ENCODE measurements around the gene ZNF816.
A peak's percentile ranks its signal among the peaks of the same experiment; 100 is the strongest.
"Not testable (repeated sequence)": the region's sequence is repeated elsewhere in the genome, so short reads cannot be mapped to it uniquely, and the experiment has no call there.

Gene ZNF816

DNA sequence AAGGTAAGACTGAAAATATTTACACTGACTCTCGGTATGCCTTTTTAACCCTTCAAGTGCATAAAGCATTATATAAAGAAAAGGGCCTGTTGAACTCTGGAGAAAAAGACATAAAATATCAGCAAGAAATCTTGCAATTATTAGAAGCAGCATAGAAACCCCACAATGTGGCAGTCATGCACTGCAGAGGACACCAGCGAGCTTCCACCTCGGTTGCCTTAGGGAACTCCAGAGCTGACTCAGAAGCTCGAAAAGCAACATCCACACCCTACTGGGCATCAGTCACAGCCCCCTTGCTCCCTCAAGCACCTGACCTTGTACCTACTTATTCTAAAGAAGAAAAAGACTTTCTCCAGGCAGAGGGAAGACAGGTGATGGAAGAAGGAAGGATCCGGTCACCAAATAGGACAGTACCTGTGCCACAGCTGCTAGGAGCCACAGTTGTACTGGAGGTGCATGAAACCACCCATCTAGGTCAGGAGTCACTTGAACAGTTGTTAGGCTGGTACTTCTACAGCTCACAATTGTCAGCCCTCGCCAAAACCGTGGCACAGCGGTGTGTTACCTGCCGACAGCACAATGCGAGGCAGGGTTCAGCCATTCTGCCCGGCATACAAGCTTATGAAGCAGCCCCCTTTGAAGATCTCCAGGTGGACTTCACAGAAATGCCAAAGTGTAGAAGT is 2.9 kb downstream of the ZNF816 start:
- no peak for DNase-seq

DNA sequence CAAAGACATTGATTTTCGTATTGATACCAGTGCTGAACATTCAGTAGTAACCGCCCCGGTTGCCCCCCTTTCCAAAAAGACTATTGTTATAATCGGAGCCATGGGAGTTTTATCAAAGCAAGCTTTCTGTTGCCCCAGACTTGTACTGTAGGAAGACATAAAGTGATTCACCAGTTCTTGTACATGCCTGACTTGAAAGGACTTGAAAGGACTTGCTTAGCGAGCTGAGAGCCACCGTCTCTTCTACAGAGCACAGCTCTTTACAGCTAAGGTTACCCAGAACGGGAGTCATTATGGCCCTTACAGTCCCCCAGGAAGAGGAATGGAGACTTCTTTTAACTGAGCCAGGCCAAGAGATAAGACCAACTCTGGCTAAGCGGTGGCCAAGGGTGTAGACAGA is 5.1 kb downstream of the ZNF816 start:
- no peak for DNase-seq

DNA sequence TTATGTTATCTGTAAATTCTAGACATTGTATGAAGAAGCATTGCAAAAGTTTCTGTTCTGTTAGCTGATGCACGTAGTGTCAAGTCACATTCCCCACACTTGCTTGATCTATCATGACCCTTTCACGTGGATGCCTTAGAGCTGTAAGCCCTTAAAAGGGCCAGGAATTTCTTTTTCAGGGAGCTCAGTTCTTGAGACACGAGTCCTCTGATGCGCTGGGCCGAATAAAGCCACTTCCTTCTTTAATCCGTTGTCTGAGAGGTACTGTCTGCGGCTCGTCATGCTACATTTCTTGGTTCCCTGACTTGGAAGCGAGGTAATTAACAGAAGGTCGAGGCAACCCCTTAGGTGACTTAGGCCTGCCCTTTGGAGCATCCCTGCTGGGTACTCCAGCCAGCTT is 5.8 kb downstream of the ZNF816 start:
- no peak for DNase-seq

GRCh38 chr19:52949422-52949821 is 13.3 kb downstream of the ZNF816 start:
- no peak for DNase-seq

- DNase-seq, result no peak
These were observed 14.5 kb downstream of the ZNF816 start for GRCh38 chr19:52948025-52948770.

DNA sequence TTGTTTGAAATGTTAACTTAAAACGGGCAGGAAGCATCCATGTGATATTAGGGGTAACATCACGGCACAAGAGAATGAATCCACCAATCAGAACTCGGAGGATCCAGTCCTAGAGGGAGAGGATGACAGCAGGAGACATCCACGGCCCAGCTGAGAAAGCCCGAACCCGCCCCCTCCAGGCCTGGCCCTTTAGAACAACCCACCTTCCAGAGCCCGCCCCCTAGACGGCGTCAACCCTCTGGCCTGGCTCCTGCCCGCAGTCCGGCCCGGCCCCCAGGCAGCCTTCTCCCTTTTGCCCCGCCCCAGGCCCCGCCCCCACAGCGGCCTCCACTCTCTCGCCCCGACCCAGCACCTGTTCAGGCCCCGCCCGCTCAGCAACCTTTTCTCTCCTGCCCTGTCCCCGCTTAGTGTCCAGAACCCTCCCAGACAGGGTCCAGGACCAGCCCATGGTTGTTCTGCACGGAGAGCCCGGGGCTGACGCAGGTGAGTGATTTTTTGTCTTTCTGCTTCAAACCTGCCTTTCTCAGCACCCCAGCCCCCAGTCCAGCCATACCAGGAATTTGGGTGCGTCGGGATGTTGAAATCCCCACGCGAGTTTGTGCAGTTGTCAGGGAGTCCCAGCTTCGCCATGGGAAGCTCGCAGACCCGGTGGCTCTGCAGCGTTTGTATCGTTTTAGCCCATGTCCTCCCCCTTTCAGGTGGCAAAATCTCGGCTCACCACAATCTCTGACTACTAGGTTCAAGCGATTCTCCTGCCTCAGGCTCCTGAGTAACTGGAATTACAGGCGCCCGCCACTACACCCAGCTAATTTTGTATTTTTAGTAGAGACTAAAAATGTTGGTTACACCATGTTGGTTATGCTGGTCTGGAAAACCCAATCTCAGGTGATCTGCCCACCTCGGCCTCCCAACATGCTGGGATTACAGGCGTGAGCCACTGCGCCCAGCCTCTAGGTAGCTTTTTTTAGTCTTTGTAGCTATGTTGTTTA is 16.1 kb downstream of the ZNF816 start:
- DNase-seq, result no peak

DNA sequence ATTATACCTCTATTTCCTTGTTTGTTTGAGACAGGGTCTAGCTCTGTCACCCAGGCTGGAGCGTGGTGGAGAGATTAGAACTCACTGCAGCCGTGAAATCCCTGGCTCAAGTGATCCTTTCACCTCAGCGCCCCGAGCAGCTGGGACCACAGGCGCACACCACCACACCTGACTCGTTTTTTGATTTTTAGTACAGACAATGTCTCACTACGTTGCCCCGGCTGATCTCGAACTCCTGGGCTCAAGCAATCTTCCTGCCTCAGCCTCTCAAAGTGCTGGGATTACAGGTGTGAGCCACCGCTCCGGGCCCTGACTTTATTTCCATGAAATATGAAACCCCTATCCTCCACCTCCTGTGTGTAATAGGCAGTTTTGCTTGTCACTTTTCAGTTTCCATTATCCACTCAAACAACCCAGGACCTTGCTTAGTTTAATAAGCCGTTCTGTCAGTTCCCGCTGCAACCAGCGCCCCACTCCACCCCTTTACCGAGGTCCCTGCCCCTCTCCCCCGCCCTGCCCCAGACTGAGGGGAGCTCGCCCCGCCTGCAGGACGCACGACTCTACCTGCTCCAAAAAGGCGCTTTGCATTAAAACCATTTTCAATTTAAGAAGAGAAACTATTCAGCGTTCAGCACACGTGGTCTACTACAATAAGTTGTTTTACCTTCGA is 16.9 kb downstream of the ZNF816 start:
- no peak for DNase-seq

GRCh38 chr19:52944703-52945493 is 17.8 kb downstream of the ZNF816 start:
- DNase-seq, result not testable (repeated sequence)

DNA sequence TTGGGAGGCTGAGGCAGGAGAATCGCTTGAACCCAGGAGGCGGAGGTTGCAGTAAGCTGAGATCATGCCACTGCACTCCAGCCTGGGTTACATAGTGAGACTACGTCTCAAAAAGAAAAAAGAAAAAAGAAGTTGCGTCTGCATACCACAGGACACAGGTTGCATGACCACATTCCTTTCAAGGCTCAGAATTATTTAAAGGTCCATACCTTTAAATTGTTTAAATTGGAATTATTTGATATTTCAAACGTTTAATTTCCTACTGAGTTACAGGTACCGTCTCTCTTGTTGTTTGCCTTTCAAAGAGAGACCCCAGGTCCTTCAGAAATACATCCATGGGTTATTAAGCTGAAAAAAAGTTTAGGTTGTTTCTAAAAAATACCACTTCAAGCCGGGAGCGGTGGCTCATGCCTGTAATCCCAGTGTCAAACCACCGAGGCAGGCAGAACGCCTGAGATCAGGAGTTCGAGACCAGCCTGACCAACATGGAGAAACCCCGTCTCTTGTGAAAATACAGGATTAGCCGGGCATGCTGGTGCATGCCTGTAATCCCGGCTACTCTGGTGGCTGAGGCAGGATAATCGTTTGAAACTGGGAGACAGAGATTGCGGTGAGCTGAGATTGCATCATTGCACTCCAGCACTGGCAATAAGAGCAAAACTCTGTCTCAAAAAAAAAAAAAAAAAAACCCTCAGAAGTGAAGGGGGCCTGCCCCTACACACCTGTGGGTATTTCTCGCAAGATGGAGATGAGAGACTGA is 18.6 kb downstream of the ZNF816 start:
- DNase-seq, result no peak

- DNase-seq, result no peak
These were observed 19.4 kb downstream of the ZNF816 start for GRCh38 chr19:52943134-52943883.

GRCh38 chr19:52942386-52943133 is 20.1 kb downstream of the ZNF816 start:
- DNase-seq, result peak; percentile 59

- peak; percentile 34 for DNase-seq
These were observed 20.7 kb downstream of the ZNF816 start for GRCh38 chr19:52941941-52942385.

GRCh38 chr19:52941523-52941922 is 21.2 kb downstream of the ZNF816 start:
- peak; percentile 34 for DNase-seq

- not testable (repeated sequence) for DNase-seq
These were observed 21.8 kb downstream of the ZNF816 start for GRCh38 chr19:52940905-52941304.

DNA sequence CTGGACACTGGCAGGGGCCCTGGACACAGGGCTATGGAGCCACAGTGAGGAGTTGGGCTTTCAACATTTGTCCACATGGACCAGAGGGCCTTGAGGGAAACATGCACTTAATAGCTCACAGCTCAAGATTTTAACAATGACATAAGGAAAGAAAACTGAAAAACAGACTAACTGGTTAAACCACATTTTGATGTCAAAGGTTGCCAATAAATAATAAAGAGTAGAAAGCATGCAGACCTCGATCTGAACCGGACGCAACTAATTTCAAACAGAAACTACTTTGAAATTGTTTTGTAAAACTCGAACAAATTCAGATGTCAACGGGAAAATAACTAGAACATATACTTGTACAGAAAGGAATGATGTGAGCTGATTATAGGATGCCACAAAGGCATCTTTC is 23.9 kb downstream of the ZNF816 start:
- DNase-seq, result no peak

DNA sequence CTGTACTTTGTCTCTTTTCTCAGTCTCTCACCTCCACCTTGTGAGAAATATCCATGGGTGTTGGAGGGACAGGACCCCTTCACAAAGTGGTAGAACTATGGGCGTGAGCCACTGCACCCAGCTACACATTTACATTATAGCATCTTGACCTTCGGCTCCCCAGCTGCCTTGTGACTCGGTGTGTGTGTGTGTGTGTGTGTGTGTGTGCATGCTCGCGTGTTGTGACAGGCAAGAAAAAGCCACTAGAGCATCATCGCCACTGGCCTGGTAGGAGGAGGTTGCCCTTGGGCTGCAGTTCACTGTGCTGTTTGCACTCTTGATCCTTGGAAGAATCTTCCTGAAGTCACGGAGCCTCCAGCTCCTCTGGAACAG is 25.7 kb downstream of the ZNF816 start:
- DNase-seq, result no peak

DNA sequence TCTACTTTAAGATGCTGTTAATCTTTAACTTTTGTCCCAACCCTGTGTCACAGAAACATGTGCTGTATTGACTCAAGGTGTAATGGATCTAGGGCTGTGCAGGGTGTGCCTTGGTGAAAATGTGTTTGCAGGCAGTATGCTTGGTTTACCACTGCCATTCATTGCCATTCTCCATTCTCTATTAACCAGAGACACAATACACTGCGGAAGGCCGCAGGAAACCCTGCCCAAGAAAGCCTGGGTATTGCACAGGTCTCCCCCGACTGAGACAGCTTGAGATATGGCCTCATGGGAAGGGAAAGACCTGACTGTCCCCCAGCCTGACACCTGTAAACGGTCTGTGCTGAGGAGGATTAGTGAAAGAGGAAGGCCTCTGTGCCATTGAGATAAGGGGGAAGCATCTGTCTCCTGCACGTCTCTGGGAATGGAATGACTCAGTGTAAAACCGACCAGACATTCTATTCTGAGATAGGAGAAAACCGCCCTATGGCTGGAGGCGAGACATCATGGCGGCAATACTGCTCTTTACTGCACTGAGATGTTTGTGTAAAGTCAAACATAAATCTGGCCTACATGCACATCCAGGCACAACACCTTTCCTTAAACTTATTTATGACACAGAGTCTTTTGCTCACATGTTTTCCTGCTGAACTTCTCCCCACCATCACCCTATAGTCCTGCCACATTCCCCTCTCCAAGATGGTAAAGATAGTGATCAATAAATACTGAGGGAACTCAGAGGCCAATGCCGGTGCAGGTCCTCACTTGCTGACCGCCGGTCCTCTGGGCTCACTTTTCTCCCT is 26.3 kb downstream of the ZNF816 start:
- DNase-seq, result no peak

DNA sequence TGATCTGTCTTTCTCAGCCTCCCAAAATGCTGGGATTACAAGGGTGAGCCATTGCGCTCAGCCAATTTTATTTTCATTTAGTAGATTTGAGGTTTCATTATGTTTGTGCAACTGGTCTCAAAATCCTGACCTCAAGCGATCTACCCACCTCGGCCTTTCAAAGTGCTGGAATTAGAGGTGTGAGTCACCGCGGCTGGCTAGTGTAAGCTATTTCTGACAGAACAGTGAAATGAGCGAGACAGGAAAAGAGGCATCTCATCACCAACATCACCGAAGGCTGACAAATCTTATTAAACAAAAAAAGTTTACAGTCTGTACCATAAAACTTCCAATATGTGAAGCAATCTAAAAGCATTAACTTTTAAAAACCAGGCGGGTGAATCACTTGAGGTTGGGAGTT is 27.2 kb downstream of the ZNF816 start:
- no peak for DNase-seq

- DNase-seq, result not testable (repeated sequence)
These were observed 38.0 kb downstream of the ZNF816 start for GRCh38 chr19:52924641-52925040.
